H1 (cell line): ENCODE data around the gene P4HB.

ENCODE experiments used
- ASH2L ChIP-seq: fragments of 200-600, 300-600 bp; sonication (generic); IDR thresholded peaks from one replicate; pipeline ENCODE4 v1.7.1; 2017; ENCODE audit warnings: low read length
- EP300 ChIP-seq, 2 experiments: IDR thresholded peaks; 1 replicate in 1 of 2; 2 replicates in 1 of 2; pipeline ENCODE4 v1.6.1; 2011 to 2012; ENCODE audit warnings: low read depth in 2 of 2, low read length in 2 of 2, mild to moderate bottlenecking in 2 of 2, borderline replicate concordance in 1 of 2, inconsistent platforms in 1 of 2, moderate library complexity in 1 of 2
- EZH2 ChIP-seq: fragments of 200-600 bp; sonication (generic); IDR thresholded peaks from 2 replicates; pipeline ENCODE4 v1.7.1; 2012; ENCODE audit warnings: low read depth, mild to moderate bottlenecking, moderate library complexity, low read length, inconsistent platforms; ENCODE audit not compliant: severe bottlenecking
- GABPA ChIP-seq: IDR thresholded peaks from 2 replicates; pipeline ENCODE4 v1.6.1; 2011; ENCODE audit warnings: mild to moderate bottlenecking, low read length, moderate library complexity, borderline replicate concordance; ENCODE audit not compliant: insufficient read depth
- POLR2AphosphoS5 ChIP-seq: IDR thresholded peaks from 2 replicates; pipeline ENCODE4 v1.6.1; 2011; ENCODE audit warnings: low read depth, low read length
- SP2 ChIP-seq: IDR thresholded peaks from 2 replicates; pipeline ENCODE4 v1.6.1; 2012; ENCODE audit warnings: mild to moderate bottlenecking, low read length, inconsistent platforms
- TF ChIP-seq, protein P1 (sequence below), 3 experiments: IDR thresholded peaks; 1 replicate in 2 of 3; 2 replicates in 1 of 3; pipeline versions ENCODE4 v1.5.1 to v1.6.1; 2011; ENCODE audit warnings: low read length in 3 of 3, mild to moderate bottlenecking in 3 of 3, inconsistent platforms in 2 of 3, low read depth in 1 of 3, moderate library complexity in 1 of 3; ENCODE audit not compliant: insufficient read depth in 1 of 3; ENCODE audit errors: control extremely low read depth in 1 of 3

DNA sequence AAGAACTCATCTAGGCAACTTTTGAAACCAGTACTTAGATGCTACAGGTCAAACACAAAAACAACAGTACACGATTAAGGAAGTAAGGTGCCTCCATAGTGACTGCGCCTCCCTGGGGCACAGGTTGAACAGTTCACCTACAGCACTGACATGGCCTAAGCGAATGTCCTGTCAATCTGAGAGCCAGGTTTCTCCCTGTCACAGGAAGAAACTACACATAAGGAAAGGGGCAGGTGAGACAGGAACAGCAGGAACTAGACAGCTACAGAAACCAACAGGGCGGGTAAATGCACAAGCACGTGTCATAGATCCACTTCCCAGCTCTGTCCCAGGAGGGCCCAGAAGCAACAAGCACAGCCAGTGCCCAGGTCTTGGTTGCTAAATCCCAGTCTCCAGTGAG lies 18.8 kb upstream of the P4HB start:
- TF ChIP-seq EZH2 (no peak), SP2 (no peak), ASH2L (no peak), EP300 (IDR thresholded peaks at IDR 0.05; ENCODE audit: borderline replicate concordance in 1 of 2, low read depth in 2 of 2, low read length in 2 of 2) (no peak), GABPA (no peak), POLR2AphosphoS5 (no peak)
- TF ChIP-seq, protein P1, sequence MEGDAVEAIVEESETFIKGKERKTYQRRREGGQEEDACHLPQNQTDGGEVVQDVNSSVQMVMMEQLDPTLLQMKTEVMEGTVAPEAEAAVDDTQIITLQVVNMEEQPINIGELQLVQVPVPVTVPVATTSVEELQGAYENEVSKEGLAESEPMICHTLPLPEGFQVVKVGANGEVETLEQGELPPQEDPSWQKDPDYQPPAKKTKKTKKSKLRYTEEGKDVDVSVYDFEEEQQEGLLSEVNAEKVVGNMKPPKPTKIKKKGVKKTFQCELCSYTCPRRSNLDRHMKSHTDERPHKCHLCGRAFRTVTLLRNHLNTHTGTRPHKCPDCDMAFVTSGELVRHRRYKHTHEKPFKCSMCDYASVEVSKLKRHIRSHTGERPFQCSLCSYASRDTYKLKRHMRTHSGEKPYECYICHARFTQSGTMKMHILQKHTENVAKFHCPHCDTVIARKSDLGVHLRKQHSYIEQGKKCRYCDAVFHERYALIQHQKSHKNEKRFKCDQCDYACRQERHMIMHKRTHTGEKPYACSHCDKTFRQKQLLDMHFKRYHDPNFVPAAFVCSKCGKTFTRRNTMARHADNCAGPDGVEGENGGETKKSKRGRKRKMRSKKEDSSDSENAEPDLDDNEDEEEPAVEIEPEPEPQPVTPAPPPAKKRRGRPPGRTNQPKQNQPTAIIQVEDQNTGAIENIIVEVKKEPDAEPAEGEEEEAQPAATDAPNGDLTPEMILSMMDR (IDR thresholded peaks at IDR 0.05; ENCODE audit: control extremely low read depth in 1 of 3, insufficient read depth in 1 of 3, low read depth in 1 of 3, low read length in 3 of 3), result no peak
